HG03442 (cell line): ENCODE measurements around the gene MYOD1.

Source experiments
- ATAC-seq: cut with Tn5 transposase; IDR thresholded peaks from one replicate; pipeline ENCODE4 v1.9.1; 2021; ENCODE audit warnings: mild to moderate bottlenecking, moderate library complexity; ENCODE audit not compliant: unreplicated experiment

MYOD1 gene

DNA sequence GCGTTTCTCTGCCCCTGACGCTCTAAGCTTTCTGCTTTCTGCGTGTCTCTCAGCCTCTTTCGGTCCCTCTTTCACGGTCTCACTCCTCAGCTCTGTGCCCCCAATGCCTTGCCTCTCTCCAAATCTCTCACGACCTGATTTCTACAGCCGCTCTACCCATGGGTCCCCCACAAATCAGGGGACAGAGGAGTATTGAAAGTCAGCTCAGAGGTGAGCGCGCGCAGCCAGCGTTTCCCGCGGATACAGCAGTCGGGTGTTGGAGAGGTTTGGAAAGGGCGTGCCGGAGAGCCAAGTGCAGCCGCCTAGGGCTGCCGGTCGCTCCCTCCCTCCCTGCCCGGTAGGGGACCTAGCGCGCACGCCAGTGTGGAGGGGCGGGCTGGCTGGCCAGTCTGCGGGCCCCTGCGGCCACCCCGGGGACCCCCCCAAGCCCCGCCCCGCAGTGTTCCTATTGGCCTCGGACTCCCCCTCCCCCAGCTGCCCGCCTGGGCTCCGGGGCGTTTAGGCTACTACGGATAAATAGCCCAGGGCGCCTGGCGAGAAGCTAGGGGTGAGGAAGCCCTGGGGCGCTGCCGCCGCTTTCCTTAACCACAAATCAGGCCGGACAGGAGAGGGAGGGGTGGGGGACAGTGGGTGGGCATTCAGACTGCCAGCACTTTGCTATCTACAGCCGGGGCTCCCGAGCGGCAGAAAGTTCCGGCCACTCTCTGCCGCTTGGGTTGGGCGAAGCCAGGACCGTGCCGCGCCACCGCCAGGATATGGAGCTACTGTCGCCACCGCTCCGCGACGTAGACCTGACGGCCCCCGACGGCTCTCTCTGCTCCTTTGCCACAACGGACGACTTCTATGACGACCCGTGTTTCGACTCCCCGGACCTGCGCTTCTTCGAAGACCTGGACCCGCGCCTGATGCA is at the start of gene MYOD1:
Gene MYOD1, plus strand, starts transcription at position 544 of the 910 bp plus-strand sequence. Its CDS starts 212 bp downstream, at position 756.
- ATAC-seq = no peak

DNA sequence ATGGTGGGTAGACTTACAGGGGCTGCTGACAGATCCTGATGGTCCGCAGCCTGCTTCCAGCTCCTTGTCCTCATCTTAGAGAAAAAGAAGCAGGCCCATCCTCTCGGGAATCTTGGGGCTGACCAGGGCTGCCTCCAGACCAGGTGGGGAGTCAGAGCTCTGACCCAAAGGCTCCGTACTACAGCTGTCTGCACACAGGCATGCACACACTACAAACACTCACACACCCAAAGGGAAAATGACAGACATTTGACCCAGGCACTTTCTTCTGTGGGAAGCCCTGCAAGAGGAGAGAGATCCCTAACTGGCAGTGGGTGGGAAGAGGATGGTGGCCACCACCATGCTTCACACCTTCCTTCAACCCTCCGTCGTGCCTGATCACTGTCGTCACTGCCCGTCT is 46.9 kb upstream of the MYOD1 start:
- no peak for ATAC-seq

DNA sequence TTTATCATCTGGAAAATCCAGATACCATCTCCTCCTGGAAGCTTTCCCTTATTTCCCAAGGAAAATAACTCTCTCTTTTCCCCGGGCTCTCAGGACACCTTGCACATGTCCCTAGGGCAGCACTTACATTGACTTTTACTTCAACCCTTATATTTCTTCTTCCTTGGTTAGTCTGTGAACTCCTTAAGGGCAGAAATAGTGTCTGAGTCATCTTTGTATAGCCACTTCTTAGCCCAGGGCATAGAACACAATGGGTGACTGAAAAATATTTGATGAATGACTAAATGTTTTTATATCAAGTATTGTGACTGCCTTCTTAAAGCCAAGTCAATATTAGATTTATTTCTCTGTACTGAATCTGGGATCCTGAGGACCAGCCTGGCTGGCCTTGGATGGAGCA is 45.4 kb upstream of the MYOD1 start:
- no peak for ATAC-seq

GRCh38 chr11:17682848-17683247 is 36.5 kb upstream of the MYOD1 start:
- ATAC-seq = no peak

GRCh38 chr11:17683377-17684161 is 35.8 kb upstream of the MYOD1 start:
- no peak for ATAC-seq

- ATAC-seq = no peak
Observed at GRCh38 chr11:17684550-17684949, 34.8 kb upstream of the MYOD1 start.

DNA sequence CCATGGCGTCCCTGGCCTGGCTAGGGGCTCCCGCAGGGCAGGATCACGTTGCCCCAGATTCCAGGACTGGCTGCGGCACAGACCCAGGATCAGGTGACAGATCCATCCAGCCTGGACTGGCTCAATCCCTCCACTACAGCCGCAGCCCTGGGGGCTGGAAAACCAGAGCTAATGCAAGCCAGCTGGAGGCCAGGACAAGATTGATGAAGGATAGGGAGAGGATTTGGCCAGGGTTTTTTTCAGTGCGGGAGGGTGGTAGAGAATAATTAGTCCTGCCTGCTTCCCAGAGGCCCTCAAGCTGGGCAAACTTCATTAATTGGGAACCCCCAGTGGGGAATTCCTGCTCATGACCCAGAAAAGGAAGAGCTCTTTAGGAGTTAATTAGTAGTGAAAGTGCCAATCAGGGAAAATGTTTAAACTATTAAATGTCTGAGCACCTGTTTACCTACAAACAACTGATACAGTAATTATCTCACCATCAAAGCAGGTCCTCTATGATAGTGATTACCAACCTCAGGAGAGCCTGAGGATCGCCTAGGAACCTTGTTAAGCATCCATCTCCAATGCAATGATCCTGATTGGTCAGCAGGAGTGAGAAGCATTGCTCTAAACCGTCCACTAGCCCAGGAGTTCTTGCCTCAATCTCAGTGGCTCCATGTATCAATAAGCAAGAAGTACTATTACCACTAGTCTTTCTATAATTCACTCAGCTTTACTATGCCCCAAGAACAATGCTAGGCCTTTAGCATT is 33.0 kb upstream of the MYOD1 start:
- no peak for ATAC-seq

DNA sequence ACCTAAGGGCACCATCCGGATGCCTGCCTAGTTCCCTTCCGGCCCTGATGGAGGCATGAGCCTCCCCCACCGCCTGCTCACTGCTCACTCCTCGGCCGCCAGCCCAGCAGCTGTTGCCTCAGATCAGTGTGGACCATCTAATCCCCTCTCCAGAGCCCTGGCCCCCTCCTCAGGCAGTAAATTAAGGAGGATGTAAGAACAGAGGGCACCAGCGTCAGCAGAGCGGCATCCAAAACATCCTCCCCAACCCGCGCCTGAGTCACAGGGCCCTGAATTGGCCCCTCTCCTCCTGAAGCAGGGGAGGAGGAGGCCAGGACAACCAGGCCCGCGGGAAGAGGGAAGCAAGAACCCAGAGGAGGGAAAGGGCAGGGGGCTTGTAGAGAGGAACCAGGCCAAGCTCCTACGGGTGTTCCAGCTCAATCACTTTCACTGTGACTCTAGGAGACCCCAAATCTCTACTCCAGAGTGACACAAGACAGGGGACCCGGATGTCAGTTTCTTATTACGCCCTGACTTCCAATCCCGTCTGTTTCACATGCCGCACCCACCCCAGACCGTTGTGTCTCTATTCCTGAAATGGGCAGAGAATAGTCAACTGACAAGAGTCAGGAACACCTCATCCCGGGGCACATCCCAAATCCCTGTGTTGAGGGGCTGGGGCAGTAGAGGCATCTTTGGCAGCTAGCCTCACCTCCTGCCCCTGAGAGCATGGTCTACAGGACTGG is 31.3 kb upstream of the MYOD1 start:
- ATAC-seq = no peak

GRCh38 chr11:17691550-17691949 is 27.8 kb upstream of the MYOD1 start:
- no peak for ATAC-seq

- ATAC-seq = no peak
Observed at GRCh38 chr11:17691976-17692375, 27.4 kb upstream of the MYOD1 start.

DNA sequence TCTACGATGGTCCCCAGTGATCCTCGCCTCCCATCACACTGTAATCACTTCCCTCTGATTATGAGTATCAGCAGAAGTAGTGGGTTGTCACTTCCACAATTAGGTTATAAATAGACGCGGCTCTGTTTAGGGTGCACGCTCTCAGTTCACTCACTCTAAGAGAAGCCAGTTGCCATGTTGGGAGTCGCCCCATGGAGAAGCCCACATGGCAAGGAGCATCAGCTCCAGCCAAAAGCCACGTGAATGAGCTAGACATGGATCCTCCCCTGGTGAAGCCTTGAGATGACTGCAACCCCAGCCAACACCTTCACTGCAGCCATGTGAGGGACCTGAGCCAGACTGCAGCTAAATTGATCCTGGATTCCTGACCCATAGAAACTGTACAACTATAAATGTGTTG is 26.4 kb upstream of the MYOD1 start:
- no peak for ATAC-seq

DNA sequence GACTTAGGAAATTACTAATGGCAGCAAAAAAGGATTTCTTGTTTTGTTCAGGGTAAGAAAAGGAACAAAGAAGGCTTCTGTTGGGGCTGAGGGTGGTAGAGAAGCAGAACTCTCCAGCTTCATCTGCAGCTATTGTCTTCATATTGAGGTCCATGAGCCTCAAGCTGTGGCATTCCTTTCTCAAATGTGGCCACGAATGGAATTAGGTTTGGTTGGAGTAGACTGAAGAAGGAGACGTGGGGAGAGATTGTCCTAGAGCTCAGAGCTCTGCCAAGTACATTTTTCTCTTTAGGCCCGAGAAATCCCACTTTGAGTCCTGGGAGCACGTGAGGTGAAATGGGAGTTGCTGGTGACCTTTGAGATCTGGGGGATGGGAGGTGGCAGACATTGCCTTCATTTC is 25.8 kb upstream of the MYOD1 start:
- no peak for ATAC-seq

GRCh38 chr11:17694494-17695110 is 24.8 kb upstream of the MYOD1 start:
- no peak for ATAC-seq

DNA sequence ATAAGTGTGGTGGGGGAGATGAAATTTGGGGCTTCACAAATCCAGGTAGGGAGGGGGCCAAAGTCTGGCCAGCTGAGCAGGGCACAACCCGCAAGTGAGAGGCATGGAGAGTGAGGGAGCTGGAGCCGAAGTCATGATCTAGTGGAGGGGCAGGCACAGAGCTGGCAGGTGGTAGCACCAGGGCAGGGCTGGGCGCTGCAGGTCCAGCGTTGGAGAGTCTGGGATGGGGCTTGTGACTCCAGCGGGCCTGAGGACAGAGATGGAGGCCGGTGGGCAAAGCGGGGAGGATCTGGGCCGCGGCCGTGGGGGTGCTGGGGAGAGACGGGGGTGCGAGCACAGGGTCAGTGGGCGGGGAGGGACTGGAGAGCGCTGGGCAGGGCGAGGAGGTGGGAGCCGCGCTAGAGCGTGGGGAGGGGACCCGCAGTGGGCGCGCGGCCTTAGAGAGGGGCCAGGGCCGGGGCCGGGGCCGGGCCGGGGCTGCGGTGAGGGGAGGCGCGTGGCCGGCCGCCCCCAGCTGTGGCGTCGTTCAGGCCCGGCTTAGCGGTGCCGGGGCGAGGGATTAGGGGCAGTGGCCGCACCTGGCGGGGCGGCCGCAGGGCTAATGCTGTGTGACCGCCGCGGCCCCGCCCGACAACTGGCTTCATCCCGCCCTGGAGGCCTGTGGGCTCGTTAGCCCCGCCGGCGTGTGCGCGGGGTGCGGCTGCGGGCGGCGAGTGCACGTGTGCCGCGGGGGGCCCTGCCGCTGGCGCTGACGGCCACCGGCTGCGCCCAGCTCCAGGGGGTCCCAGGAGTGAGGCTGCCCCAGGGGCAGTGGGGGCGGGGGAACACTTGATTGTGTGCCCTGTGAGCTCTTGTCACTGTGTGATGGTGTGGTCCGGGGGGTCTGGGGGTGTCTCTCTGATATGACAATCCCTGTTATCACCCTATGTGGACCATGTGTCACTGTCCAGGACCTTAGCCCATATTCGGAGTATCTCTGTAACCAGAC is 23.6 kb upstream of the MYOD1 start:
- no peak for ATAC-seq

DNA sequence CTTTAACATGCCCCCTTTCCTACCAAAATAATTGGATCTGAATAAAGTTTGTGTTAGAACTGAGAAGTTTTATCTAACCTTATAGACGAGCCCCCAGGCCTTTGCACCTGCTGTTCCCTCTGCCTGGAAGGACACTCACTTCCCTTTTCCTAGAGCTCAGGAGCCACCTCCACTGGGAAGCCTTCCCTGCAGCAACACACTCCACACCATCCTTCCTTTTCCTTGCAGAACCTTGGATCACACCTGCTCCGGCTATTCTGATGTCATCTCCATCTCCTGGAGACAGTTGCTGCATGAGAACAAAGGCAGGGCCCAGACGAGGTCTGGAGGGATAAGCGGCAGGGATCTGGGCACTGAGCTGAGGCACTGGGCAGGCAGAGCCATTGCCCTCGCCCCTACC is 22.6 kb upstream of the MYOD1 start:
- no peak for ATAC-seq

- no peak for ATAC-seq
Observed at GRCh38 chr11:17697175-17697949, 22.0 kb upstream of the MYOD1 start.

DNA sequence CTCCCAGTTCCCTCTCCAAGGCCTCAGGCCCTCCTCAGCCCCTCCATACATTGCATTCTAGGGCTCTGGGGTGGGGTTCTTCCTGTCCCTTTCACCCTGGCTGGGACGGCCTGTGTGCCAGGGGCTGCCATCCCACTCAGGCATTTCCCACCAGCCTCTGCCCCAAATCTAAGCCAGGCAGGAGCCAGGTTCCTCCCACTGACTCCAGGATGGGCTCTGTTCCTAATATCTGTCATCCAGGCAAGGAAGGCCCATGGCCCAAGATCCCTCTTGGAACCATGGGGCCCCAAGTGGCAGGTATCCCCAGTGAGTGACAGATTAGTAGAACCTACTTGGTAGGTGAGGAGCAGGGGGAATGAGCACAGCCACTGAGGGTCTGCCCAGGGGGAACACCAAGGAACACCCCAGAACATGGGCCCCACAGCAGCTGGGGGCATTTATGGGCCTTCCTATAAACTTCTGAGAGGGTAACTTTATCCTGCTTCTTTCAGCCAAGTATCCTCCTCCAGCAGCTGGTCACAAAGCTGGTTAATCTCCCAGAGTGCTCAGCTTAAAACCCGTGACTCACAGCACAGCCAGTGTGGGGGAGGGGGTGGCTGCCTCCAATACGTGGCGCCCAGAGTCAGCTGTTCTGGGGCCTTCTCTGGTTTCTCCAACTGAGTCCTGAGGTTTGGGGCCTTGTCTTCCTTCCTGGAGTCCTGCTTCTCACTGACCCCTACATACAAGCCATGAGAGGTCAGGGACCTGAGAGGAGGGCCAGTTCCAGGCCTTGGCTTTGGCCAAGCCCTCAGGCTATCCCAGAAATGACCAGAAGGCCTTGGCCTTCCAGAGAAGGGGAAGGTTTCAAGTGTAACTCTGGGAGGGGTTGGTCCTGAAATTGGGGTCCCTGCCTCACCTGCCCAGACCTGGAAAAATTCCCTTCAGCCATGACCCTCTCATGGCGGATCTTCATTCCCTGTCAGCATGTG is 19.9 kb upstream of the MYOD1 start:
- ATAC-seq = no peak
